GM12874 (cell line): ENCODE results near the gene PRR36.

Experiments used
- TF ChIP-seq, protein P1 (sequence below): IDR thresholded peaks from 2 replicates; pipeline ENCODE4 v1.5.1; 2011; ENCODE audit warnings: low read depth, mild to moderate bottlenecking, control low read depth, low read length, moderate library complexity; ENCODE audit not compliant: insufficient read depth

PRR36 gene

DNA sequence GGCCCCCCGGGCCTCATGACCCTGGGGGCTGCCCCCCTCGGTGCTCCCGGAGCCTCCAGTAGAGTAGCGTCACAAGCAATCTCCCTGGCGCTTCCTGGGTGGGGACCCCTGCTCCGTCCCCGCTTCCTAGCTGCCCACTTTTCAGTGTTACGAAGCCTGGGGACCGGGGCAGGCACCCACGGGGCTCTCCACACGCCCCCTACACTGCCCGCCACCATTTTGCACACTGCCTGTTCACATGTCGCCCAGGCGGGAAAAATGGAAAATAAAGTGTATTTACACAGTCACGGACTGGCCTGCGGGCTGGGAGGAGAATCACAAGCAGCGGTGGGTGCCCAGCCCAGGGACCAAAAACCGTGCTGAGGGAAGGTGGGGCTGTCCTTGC, 9.5 kb downstream of the PRR36 start:
- TF ChIP-seq, protein P1, sequence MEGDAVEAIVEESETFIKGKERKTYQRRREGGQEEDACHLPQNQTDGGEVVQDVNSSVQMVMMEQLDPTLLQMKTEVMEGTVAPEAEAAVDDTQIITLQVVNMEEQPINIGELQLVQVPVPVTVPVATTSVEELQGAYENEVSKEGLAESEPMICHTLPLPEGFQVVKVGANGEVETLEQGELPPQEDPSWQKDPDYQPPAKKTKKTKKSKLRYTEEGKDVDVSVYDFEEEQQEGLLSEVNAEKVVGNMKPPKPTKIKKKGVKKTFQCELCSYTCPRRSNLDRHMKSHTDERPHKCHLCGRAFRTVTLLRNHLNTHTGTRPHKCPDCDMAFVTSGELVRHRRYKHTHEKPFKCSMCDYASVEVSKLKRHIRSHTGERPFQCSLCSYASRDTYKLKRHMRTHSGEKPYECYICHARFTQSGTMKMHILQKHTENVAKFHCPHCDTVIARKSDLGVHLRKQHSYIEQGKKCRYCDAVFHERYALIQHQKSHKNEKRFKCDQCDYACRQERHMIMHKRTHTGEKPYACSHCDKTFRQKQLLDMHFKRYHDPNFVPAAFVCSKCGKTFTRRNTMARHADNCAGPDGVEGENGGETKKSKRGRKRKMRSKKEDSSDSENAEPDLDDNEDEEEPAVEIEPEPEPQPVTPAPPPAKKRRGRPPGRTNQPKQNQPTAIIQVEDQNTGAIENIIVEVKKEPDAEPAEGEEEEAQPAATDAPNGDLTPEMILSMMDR: no peak

DNA sequence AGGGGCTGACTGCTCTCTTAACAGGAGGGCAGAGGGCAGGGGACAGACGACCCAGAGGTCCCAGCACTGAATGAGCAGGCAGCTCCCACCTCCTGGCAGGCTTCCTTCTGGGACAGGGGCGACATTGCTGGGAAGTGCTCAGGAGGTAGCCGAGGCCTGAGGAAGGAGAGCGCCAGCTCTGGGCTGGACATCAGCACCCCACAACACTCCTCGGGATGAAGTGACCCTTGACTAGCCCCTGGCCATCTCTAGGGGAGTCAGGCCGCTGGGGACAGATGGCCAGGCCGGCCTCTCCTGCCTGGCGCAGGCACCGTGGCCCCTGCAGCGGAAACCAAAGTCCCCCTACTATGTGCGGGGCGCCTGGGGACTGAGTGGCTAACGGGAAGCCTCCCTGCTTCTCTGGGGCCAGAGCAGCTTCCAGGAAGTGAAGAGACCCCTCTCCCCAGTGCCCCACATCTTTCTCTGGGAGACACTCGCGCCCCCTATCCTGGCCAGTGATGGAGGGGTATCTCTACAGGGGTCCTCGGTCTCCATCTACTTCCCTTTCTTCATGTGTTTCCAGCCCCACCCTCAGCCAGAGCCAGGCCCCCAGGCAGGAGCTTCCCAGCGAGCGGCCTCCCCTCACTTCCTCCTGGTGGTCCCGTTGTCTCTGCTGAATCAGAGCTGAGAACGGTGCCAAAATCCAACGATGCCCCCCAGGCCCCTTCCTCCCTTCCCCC, 10.1 kb downstream of the PRR36 start:
- TF ChIP-seq, protein P1: no peak

DNA sequence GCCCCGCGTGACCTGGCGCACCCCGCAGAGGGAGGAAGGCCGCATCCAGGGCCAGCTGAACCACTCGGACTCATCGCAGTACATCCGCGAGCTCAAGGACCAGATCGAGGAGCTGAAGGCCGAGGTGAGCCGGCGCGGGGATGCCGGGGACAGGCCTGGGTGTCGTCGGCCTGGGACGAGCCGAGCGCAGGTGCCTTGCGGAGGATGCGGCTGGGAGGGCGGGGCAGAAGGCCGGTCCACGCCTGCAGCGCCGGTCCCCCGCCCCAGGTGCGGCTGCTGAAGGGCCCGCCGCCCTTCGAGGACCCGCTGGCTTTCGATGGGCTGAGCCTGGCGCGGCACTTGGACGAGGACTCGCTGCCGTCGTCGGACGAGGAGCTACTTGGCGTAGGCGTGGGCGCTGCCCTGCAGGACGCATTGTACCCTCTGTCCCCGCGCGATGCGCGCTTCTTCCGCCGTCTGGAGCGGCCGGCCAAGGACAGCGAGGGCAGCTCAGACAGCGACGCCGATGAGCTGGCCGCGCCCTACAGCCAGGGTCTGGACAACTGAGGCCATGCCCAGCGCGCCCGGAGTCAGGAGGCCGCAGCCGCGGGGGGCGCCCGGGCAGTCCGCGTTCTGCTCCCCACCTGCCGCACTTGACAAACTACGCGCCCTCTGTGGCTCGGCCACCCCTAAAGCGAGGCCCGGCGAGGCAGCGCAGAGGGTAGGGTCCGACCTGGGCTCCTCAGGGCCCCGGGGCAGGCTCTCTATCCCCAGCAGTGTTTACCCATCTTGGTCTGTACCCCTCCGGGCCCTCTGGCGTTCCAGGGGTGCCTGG, 10.8 kb downstream of the PRR36 start:
- TF ChIP-seq, protein P1: no peak

GRCh38 chr19:7862413-7862951, 11.7 kb downstream of the PRR36 start:
- TF ChIP-seq, protein P1: no peak

GRCh38 chr19:7861619-7862412, 12.4 kb downstream of the PRR36 start:
- TF ChIP-seq, protein P1: peak; percentile 35; the same call in 1 of the 2 replicates

DNA sequence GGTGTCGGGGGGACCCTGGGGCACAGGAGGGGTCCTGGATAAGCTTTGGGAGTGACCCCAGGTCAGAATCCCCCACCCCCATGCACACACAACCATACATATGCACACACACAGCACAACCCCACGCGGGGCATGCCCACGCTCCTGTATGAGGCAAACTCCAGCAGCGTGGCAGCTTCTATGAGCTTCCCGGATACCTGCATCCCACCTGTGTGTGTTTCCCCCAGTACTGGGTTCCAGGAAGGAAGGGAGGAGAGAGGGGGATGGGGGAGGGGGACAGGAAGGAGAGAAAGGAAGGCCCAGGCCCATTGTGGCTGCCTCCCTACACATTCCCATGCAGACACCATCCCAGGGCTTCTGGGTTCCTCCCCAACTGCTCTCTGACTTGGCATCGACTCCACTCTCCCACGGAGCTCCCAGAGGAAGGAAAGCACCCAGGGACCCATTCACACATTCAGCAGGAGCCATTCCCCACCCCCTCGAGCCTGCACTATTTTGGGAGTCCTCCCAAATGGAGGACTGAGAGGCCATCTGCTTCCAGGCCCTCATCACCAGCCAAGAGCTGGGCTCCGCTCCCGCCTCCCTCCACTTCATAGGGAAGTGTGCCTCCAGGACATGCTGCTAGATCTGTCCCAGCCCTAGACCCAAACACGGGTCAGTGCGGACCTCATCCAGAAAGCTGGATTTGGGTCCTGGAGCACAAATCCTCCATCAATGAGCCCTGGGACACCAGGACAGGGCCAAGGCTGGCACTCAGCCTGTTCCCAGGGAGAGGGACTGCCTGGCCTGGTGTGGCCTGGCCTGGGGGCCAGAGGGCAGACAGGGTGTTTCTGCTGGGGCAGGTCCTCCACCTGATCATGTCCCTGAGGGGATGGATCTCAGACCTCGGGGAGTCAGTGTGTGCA, 13.2 kb downstream of the PRR36 start:
- TF ChIP-seq, protein P1: no peak
